EH (cell line): ENCODE data around the gene PRKCE.
A peak's percentile ranks its signal among the peaks of the same experiment; 100 is the strongest.

ENCODE experiments used
- DNase-seq: peaks from one replicate; pipeline ENCODE4 v3.0.0-alpha.2; 2015; ENCODE audit warnings: low read depth

Gene PRKCE

DNA sequence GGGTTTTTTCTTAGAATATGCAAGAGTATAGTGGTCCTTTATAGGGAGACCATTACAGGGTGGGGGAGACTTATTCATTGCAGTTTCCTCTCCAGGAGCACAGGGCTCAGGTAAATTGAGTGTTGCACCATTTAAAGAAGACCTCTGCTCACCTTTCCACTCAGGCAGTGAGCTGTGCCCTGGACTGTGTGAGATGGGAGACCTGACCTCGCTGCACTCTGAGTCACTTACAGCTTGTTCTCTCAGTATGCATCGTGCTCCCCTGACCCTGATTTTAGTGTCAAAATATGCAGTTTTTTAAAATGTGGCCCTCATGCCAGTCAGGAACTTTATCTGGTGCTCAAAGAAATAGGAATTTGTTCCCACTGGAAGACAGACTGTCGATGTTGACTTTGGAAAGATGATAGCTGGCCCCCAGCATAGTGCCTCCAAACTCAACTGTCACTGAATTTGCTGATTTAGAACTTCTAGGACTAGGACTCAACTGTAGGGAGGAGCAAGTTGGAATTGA is 499.0 kb downstream of the PRKCE start:
- peak; percentile 28 for DNase-seq

DNA sequence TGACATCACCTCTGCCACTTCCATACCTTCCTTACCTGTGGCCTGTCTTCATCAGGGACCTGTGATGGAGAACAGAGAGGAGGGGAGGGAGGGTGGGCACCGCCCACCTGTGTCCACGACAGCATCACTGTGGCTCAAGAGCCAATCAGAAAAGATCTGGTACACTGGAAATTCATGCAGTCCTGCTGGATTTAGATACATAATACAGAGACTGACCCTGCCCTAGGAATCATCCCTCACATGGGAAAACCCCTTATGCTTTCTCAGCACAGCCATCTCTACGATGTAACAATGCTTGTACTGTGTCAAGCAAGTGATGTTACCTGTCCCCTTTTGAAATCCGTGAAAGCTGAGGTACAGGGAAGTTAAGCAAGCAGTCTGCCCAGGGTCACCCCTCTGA is 500.1 kb downstream of the PRKCE start:
- no peak for DNase-seq

DNA sequence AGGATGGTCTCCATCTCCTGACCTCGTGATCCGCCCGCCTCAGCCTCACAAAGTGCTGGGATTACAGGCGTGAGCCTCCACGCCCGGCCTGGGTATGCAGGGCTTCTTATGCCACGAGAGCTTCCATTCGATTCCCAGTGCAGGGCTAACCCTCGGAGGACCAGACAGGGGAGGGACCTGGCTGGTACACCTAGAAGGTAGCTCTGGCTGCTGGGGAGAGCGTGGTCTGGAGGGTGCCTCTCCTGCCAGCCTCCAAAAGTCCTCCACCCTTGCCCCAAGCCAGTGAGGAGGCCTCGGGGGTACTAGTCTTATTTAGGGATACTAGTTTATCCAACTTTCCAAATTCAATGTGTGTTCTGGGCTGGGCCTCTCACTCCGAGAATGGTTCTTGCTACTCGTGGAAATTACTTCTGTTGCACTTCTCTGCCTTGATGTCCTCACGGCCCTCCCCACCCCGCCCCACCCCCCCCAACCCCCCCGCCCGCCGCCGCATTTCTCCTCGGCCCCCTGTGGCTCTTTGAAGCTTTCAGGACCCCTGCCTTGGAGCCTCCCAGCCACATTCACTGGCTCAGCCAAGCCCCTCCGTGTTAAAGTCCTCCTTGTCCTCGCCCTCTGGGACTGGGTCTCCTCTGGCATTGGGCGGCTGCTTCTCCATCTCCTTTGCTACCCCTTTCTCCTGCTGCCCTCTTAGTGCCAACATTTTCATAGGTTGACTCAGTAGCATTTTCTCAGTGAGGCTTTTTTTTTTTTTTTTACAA is 502.7 kb downstream of the PRKCE start:
- no peak for DNase-seq

DNA sequence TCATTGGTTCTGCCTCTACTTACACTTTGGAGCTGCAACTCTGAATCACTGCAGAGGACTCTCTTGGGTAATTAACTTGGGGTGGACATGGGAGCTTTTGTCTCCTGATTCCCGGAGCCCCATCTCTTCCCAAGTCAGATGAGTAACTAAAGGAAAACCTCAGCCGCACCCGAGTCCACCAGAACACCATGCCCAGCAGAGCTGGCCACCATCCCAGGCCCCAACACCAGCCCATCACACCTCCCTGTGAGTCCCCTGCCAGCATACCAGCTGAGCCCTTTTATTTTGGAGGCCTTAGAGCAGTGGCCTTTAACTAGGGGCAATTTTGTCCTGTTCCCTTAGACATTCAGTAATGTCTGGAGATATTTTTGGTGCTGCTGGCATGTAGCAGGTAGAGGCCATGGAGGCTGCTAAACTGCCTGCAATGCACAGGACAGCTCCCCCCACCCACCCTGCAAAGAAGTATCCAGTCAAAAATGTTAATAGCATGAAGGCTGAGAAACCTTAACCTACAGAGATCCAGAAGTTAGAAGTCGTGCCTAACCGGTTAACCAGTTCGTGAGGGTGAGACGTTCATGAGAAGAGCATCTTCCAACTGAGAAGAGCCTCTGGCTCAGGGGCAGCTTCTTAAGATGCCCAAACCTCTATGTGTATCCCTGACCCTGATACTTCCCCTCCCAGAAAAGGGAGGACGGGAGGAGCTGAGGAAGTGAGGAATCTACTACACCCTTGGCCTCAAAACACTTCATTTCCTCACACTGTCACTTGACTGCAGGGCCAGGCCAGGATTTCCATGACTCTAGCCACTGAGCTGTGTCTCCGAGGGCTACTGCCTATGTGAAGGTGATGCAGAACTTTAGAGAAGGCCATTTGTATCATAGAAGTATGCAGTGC is 505.8 kb downstream of the PRKCE start:
- DNase-seq, result no peak

DNA sequence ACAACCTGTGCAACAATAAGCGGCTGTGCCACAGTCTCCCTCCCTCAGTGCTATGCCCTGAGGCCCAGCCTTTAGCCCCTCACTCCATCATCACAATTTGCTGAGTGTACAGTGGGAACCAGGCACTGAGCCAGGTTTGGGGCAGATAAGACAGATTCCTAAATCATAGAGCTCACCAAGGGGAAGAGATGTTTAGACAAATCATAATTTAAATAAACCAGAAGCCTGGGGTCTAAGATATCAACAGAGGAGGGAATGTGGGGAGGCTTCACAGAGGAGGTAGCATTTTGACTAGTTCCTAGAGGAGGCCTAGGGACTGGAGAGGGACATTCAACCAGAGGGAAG is 506.5 kb downstream of the PRKCE start:
- DNase-seq, result peak; percentile 47

DNA sequence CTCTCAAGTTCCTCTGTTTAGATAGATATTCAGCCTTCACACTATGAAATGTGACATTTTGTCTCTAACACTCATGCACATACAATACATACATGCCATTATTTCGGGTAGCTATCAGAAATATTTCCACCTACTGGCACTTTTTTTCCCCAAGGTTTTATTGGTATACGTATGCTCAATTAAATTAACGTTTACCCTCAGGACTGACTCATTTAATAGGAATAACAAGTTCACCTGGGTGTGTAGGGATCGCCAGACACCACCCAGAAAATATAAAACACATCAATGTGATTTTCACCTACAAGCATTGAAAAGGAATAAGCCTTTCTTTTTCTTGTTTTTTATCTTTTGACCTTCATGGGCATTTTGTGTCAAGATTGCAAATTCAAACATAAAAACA is 507.2 kb downstream of the PRKCE start:
- no peak for DNase-seq

DNA sequence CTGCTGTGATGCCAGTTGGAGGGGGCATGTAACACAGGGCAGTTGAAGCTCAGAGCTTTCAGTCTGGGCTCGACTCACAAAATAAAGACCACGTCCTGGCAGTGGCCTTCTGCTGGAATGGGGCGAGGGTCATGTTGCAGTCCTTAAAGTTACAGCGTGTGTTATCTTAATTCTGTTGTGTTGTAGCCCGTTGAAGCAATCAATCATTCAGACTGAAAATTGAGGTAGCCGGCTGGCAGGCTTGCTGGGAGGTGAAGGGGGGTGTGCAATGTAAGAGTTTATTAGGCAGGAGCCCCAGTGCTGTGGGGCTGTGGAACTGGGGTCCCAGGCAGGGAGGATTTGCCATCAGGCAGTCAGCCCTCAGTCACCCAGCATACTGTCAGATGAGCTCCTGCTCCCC is 508.9 kb downstream of the PRKCE start:
- no peak for DNase-seq

DNA sequence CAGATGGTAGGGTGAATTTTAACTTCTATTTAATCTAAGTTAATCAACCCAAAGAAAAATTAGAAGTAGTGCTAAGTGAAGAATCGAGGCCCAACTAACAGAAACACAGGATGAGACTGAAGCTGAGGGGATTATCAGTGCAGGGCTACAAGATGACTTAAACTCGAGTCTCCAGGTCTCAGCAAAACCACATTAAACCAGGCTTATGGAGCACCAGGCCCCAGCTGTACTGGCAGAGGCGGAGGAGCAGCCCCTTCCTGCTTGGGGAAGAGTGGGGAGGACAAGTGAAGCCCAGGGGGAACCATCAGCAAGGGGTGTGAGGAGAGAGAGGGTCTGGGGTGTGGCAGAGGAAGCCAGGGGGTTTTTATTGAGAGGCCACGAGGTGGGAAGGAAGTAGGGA is 509.8 kb downstream of the PRKCE start:
- DNase-seq, result no peak

DNA sequence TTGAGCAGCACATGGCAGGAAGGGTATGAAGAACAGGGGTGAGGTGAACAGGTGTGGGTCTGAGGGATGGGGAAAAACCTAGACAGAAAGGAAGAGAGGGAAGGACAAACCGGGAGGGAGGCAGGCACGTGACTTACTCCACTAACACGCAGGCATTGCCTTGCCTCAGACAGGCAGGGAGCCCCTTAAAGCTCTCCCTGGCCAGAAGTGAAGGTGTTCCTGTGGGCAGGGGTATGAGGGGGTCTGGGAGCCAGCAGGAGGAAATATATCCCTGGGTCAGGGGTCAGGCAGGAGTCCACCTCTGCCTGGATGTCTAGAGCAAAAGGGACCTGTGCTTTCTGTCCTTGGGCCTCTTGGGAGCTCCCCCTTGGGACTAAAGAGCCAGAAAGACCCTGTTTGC is 510.4 kb downstream of the PRKCE start:
- no peak for DNase-seq

DNA sequence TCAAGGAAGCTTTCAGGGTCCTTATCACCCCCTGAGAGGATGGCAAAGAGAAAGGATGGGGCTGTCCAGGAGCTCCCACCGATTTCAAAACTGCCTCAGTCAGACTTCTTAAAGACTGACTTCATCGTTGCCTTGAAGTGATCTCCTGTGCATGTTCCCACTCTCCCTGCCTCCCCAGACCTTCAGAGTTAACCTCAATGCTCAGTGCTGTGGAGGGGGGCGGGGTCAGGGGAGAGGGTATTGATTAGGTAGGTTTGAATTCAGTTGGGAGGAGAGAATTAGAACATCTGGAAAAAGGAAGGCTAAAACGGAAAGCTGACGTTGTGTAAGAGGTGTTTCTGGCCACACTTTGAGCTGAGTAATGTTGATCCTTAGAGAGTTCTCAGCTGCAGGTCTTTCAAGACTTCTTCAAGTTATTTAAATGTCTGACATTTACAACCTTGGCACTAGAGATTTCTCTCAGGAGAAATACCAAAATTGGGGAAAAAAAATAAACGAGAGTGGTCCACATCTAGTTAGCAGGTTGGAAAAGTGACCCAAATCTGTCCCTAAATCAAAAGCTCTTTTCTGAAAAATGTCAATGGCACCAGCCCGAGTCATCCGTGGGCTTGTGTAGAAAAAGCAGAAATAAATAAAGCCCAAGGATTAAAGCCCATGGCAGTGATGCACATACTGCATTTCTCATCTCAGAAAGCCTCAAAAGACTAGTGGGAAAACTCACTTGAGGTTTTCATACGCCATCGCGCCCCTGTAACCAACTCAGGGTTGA is 511.0 kb downstream of the PRKCE start:
- peak; percentile 22 for DNase-seq

DNA sequence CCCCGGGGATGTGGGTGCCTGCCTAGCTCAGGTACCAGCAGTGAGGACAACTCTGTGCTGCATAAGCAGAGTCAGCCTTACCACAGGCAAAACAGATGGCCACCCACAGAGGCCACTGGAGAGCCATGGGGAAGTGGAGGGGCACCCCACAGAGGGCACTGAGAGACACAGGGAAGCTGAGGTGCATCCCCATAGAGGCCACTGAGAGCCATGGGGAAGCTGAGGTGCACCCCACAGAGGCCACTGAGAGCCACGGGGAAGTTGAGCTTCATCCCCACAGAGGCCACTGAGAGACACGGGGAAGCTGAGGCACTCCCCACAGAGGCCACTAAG is 511.6 kb downstream of the PRKCE start:
- no peak for DNase-seq

DNA sequence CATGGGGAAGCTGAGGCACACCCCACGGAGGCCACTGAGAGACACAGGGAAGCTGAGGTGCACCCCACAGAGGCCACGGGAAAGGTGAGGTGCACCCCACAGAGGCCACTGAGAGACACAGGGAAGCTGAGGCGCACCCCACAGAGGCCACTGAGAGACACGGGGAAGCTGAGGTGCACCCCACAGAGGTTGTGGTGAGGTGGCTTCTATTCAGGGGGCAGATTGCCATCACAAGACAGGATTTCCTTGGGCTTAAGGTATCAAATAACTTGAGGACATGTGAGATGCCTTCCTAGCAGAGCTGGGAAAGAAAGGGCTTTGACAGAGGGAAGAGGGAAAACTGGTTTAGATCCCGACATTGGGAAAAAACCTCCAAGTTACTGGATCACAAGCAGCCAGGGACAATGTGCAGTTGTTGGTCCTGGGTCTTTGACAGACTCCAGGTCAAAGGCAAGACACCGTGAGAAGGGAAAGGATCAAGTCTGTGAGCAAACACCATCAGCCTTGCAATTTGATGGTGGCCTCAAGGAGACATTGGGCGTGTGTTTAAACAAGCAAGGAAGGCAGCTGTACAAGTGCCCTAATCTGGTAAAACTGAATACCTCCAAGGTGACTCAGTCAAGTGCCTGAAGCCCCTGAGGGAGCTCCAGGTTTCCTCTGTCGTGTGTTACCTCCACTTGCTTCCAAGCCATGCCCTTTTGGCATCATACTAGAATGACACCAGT is 512.5 kb downstream of the PRKCE start:
- DNase-seq, result peak; percentile 58

DNA sequence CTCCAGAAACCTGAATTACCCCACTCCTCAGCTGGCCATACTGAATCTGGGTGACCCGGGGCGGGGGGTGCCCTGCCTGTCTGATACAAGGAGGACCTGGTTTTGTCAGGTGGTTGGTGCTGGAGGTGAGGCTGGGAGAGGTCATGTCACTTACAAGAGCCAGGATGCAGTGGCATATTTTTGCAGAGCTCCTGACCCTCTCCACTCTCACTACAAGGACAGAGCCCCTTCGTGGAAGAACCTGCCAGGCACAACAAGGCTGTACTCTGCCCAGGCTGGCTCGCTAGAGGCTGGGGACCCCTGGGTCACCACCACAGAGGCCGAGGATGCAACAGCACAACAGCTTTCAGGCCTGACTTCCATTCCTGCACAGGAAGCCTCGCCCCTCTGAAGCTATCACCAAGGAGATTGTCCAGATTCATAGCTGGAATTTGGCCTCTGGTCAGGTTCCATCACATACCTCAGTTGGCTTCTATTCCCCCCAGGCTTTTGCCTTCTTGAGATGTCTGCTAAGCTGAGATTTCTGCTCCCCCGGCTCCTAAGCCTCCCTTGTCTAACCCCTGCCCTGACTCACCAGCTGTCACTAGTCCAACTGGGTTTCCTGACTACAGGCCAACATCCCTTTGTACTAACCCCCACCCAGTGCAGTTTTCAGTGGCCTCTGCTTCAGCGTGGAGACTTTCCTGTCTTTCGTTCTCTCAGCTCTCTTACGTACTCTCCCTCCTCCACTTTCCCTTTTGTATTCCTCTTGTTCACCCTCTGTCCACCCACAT is 513.2 kb downstream of the PRKCE start:
- peak; percentile 100 for DNase-seq

DNA sequence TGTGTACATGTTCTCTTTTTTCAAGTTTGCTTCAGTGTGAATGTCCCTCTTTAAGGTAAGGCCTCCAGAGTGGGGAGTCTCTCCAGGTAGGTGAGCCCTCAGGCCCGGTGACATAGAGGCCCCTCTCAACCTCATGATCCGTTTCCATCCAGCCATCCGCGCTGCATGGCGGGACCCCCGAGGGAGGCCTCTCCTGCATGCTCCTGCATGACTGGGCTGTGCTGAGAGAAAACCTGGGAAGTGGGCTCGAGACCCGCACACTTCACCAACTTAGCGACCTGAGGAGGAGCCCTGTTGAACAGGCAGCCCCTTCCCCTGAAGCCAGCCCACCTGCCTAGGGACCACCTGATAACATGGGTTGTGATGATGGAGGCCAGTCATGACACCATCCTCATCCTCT is 514.4 kb downstream of the PRKCE start:
- no peak for DNase-seq

DNA sequence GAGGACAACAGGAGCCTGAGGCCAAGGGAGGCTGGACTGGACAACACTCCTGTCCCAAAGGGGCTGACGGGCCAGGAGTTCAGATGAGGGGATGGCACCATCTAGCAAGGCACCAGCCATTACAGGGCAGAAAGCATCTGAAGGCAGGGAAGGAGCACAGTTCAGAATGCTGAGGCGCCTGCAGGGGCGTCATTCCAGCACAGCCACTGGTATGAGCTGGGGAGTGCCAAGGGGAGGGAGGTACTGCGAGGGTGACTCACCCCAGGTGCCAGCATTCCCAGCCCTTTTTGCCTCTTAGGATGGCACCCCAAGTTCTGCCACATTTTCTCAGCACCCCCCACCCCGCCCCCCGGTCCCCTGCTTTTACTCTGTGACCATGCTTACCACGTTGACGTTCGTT is 515.9 kb downstream of the PRKCE start:
- peak; percentile 55 for DNase-seq

DNA sequence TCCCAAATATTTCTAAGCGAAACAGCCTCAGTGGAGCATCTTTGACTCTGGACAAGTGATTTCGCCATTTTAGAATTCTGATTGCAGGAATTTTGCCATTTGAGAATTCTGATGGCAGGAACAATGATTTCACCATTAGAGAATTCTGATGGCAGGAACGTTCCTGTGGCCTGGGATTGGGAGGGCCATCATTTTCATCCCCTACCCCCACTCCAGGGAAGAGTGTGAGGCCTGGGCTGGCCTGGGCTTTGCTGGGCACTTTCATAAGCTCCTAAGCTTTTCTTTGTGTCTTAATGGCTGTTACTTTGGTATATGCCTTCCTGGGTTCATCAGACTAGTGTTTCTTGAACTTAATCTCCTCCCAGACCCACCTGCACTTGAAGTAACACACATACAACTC is 516.4 kb downstream of the PRKCE start:
- peak; percentile 78 for DNase-seq

DNA sequence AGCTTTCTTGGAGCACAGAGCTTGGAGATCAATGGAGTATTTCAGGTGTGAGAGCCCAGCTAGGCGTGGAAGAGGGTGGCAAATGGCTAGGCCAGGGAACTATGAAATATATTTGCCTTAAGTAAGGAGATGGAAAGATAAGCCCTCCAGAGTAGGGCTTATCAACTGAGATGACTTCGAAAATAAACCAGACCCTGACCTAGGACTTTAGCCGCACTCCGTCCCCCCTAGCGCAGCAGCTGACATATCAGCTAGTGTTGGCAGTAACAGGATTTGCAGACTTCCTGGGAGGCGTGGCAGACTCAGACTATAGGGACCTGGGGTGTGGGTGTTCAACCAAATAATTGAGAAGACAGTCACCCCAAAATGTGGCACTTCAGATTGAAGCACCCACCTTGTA is 518.0 kb downstream of the PRKCE start:
- no peak for DNase-seq

DNA sequence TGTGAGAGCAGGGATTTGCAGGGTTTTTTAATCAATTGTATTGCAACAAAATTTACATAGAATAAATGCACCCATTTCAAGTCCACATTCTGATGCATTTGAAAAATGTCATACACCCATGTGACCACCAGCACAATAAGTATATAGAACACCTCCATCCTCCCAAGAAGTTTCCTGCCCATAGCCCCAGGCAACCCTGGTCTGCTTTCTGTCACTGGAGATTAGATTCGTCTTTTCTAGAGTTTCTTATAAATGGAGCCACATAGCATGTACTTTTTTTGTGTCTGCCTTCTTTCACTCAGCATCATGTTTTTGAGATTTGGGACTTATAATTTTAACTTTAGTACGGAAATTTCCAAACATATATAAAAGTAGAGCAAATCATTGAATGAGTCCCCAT is 518.6 kb downstream of the PRKCE start:
- DNase-seq, result no peak

DNA sequence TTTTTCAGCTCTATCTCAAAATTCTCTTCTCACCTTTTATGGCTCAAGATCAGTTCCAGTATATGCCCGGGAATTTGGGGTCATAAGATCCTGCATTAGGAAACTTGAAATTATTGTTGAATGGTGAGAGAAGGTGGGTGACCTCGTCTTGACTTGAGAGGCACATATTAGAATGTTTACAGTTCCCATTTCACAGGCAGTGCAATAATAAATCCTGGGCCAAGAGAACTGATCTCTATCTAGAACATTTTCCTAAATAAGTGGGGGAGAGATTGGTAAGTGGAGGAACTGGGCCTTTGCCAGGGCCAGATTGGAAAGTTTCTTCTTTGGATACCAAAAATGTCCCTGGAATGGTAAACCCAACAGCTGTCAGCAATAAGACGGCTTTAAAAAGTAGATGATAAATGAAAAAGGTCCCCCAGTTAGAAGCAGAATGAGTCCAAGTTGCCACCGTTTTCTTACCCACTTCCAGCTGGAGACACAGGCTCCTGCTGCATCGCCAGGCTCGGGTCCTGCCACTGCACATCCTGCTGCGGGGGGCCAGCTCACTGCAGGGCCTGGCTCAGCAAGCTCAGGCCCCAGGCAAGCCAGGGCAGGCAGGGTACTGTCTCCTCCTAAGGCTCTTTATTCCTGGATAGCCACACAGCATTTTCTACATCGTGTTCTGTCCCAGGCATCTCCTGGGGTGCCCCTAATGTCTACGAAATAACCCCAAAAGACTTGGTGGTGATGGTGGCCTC is 519.3 kb downstream of the PRKCE start:
- peak; percentile 39 for DNase-seq

DNA sequence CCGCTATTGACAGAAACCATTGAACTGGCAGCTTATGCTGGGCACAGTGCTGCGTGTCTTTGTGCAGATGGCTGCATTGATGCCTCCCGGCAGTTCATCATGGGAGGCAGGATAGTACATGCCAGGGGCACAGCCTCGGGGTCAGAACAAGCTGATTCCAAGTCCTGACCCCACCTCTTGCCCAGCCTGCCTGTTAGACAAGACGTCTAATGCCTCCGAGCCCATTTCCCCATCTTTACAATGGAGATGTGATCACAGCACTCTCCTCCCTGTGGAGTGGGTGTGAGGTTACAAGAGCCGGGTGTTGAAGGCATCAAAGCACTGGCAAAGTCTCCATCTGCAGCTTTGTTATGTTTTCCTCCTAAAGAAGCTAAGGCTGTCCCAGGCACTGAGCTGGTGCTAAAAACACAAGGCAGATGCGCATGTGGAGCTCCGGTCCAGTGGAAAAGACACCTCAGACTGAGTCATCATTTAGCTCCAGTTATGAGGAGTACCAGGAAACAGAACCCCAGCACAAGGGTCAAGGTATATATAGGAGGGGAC is 520.0 kb downstream of the PRKCE start:
- peak; percentile 93 for DNase-seq
